Measurements from ENCODE around the gene SCGB1D4.

GRCh38 chr11:62322524-62322923, 23.6 kb upstream of the SCGB1D4 start:
- TF ChIP-seq CTCF (IDR thresholded peaks at IDR 0.05) (no peak), POLR2A (IDR thresholded peaks at IDR 0.05) (no peak)
